ENCODE measurements around the gene SEC24B. TPM values are rescaled to one million over a fixed set of nuclear protein-coding genes. Genes with fewer than 3 reads are reported as not detected.

The SEC24B gene
- total RNA-seq, 1 experiment from 2014 or later = 39.3 TPM

- no peaks in the 10 kb centered on the region for H3K27me3 ChIP-seq (replicated peaks; ENCODE audit: insufficient read depth, low read depth, low read length, poor library complexity)
- no peak overlapping the region for H3K27ac ChIP-seq (ENCODE audit: low read depth, low read length, poor library complexity, severe bottlenecking)
- no peak for DNase-seq (ENCODE audit: low spot score)
- peaks cover 41% of the 10 kb centered on the region for H3K36me3 ChIP-seq (ENCODE audit: insufficient read depth, low read length, poor library complexity, severe bottlenecking)
- no TSS peak for BruUV-seq (replicated peaks)
- no peak overlapping the region for H3K4me3 ChIP-seq (ENCODE audit: low read depth, low read length, poor library complexity, severe bottlenecking)
- TF ChIP-seq CTCF (conservative IDR thresholded peaks at IDR 0.05; ENCODE audit: low read depth, low read length) (no peak), EZH2 (IDR thresholded peaks at IDR 0.05; ENCODE audit: borderline replicate concordance, low read depth, low read length, poor library complexity, severe bottlenecking) (no peak)
- H3K4me1 ChIP-seq (ENCODE audit: insufficient read depth, low read length, poor library complexity, severe bottlenecking) = no peaks in the 10 kb centered on the region
- CTCF ChIA-PET = no interaction called here
- H3K9me3 ChIP-seq (ENCODE audit: low read depth, low read length, poor library complexity, severe bottlenecking) = no peaks in the 10 kb centered on the region
- intact Hi-C loops (cut with micrococcal nuclease; ENCODE audit: unreplicated experiment) = no loop called here
- POLR2A ChIA-PET (ENCODE audit: low non-redundant PET) = no interaction called here
These were observed 63.3 kb downstream of the SEC24B start for GRCh38 chr4:109496875-109497274.

- H3K9me3 ChIP-seq (ENCODE audit: low read depth, low read length, poor library complexity, severe bottlenecking) = no peaks in the 10 kb centered on the region
- ChIA-PET POLR2A (ENCODE audit: low non-redundant PET) (no interaction called here), CTCF (no interaction called here)
- H3K36me3 ChIP-seq (ENCODE audit: insufficient read depth, low read length, poor library complexity, severe bottlenecking) = peaks cover 41% of the 10 kb centered on the region
- H3K27ac ChIP-seq (ENCODE audit: low read depth, low read length, poor library complexity, severe bottlenecking) = no peak overlapping the region
- DNase-seq (ENCODE audit: low spot score) = no peak
- no TSS peak for BruUV-seq (replicated peaks)
- intact Hi-C loops (cut with micrococcal nuclease; ENCODE audit: unreplicated experiment) = no loop called here
- no peak overlapping the region for H3K4me3 ChIP-seq (ENCODE audit: low read depth, low read length, poor library complexity, severe bottlenecking)
- no peaks in the 10 kb centered on the region for H3K4me1 ChIP-seq (ENCODE audit: insufficient read depth, low read length, poor library complexity, severe bottlenecking)
- no peak for TF ChIP-seq EZH2 (IDR thresholded peaks at IDR 0.05; ENCODE audit: borderline replicate concordance, low read depth, low read length, poor library complexity, severe bottlenecking)
- no peak for TF ChIP-seq CTCF (conservative IDR thresholded peaks at IDR 0.05; ENCODE audit: low read depth, low read length)
- no peaks in the 10 kb centered on the region for H3K27me3 ChIP-seq (replicated peaks; ENCODE audit: insufficient read depth, low read depth, low read length, poor library complexity)
These were observed 63.9 kb downstream of the SEC24B start for GRCh38 chr4:109497511-109497910.

GRCh38 chr4:109499513-109499912 is 65.9 kb downstream of the SEC24B start:
- intact Hi-C loops (cut with micrococcal nuclease; ENCODE audit: unreplicated experiment) = no loop called here
- Histone ChIP-seq H3K27me3 (replicated peaks; ENCODE audit: insufficient read depth, low read depth, low read length, poor library complexity) (no peaks in the 10 kb centered on the region), H3K36me3 (ENCODE audit: insufficient read depth, low read length, poor library complexity, severe bottlenecking) (peaks cover 44% of the 10 kb centered on the region), H3K27ac (ENCODE audit: low read depth, low read length, poor library complexity, severe bottlenecking) (no peak overlapping the region), H3K4me1 (ENCODE audit: insufficient read depth, low read length, poor library complexity, severe bottlenecking) (no peaks in the 10 kb centered on the region), H3K9me3 (ENCODE audit: low read depth, low read length, poor library complexity, severe bottlenecking) (no peaks in the 10 kb centered on the region), H3K4me3 (ENCODE audit: low read depth, low read length, poor library complexity, severe bottlenecking) (no peak overlapping the region)
- TF ChIP-seq CTCF (conservative IDR thresholded peaks at IDR 0.05; ENCODE audit: low read depth, low read length) = no peak
- POLR2A ChIA-PET (ENCODE audit: low non-redundant PET) = no interaction called here
- CTCF ChIA-PET = no interaction called here
- no peak for DNase-seq (ENCODE audit: low spot score)
- BruUV-seq (replicated peaks) = no TSS peak
